PC-3 (cell line): ENCODE data around the gene TSNAXIP1. TPM values are rescaled to one million over a fixed set of nuclear protein-coding genes. Genes with fewer than 3 reads are reported as not detected.

Source experiments
- ATAC-seq: fragments of 200-7000 bp; cut with Tn5 transposase; 2 replicates; pipeline ENCODE4 v1.9.1; 2020; ENCODE audit warnings: mild to moderate bottlenecking, moderate library complexity
- BruUV-seq: library from RNA; stranded (reverse); fragments of 400-500 nt; replicated peaks from 2 replicates; lab custom pipeline; 2021; lab: Mats Ljungman, UMichigan
- CTCF ChIA-PET: fragments of 300-600 bp; sonication (Branson Sonifier 250); formaldehyde crosslinking; loops from one replicate; lab custom pipeline; 2022; ENCODE audit warnings: antibody characterized with exemption; lab: Charles Lee
- POLR2A ChIA-PET: fragments of 300-600 bp; sonication (Branson Sonifier 250); formaldehyde crosslinking; loops from one replicate; lab custom pipeline; 2022; ENCODE audit warnings: antibody characterized with exemption; ENCODE audit not compliant: unreplicated experiment; lab: Charles Lee
- DNase-seq: peaks from one replicate; pipeline ENCODE4 v3.0.0-alpha.2; 2015
- H2AFZ ChIP-seq: fragments of 300-600 bp; sonication (generic); 2 replicates; pipeline ENCODE4 v1.6.0; 2016; ENCODE audit warnings: antibody characterized with exemption, low read length
- H3F3A ChIP-seq: fragments of 300-600 bp; sonication (generic); one replicate; pipeline ENCODE4 v1.6.0; 2017; ENCODE audit warnings: antibody characterized with exemption, low read length, control low read depth, mild to moderate bottlenecking; ENCODE audit not compliant: unreplicated experiment
- H3K27ac ChIP-seq: fragments of 300-600 bp; sonication (generic); 2 replicates; pipeline ENCODE4 v1.5.1; 2016; ENCODE audit warnings: mild to moderate bottlenecking, low read length
- H3K27me3 ChIP-seq: fragments of 300-600 bp; sonication (generic); 2 replicates; pipeline ENCODE4 v1.6.1; 2016; ENCODE audit warnings: low read length, mixed read lengths
- H3K36me3 ChIP-seq: fragments of 300-600 bp; sonication (generic); 2 replicates; pipeline ENCODE4 v1.6.1; 2016; ENCODE audit warnings: low read depth, mixed run types, low read length, mixed read lengths
- H3K4me1 ChIP-seq: fragments of 300-600 bp; sonication (generic); 2 replicates; pipeline ENCODE4 v1.5.1; 2016; ENCODE audit warnings: low read length; ENCODE audit not compliant: insufficient read depth
- H3K4me2 ChIP-seq: fragments of 300-600 bp; sonication (generic); 2 replicates; pipeline ENCODE4 v1.6.0; 2016; ENCODE audit warnings: low read length
- H3K4me3 ChIP-seq: fragments of 300-600 bp; sonication (generic); 2 replicates; pipeline ENCODE4 v1.5.1; 2016; ENCODE audit warnings: mild to moderate bottlenecking, low read length, mixed read lengths
- H3K79me2 ChIP-seq: fragments of 300-600 bp; sonication (generic); 2 replicates; pipeline ENCODE4 v1.6.1; 2017; ENCODE audit warnings: low read length, mixed read lengths
- H3K9ac ChIP-seq: fragments of 300-600 bp; sonication (generic); 2 replicates; pipeline ENCODE4 v1.6.0; 2016; ENCODE audit warnings: mild to moderate bottlenecking, low read length
- H3K9me2 ChIP-seq: fragments of 300-600 bp; sonication (generic); replicated peaks from 2 replicates; pipeline ENCODE4 v1.6.1; 2016; ENCODE audit warnings: mixed run types, low read length, mixed read lengths
- H3K9me3 ChIP-seq: fragments of 300-600 bp; sonication (generic); 2 replicates; pipeline ENCODE4 v1.6.1; 2016; ENCODE audit warnings: low read length, mixed read lengths
- H4K20me1 ChIP-seq: fragments of 300-600 bp; sonication (generic); 2 replicates; pipeline ENCODE4 v1.6.1; 2016; ENCODE audit warnings: low read length, mixed read lengths
- EZH2 ChIP-seq: fragments of 300-600 bp; sonication (generic); IDR thresholded peaks from one replicate; pipeline ENCODE4 v1.6.1; 2017; ENCODE audit warnings: antibody characterized with exemption, mild to moderate bottlenecking, low read length; ENCODE audit not compliant: unreplicated experiment
- EZH2phosphoT487 ChIP-seq: fragments of 300-600 bp; sonication (generic); IDR thresholded peaks from 2 replicates; pipeline ENCODE4 v1.6.1; 2018; ENCODE audit warnings: mild to moderate bottlenecking, antibody characterized with exemption, low read length, borderline replicate concordance
- intact Hi-C: fragments of 100-400 bp; cut with micrococcal nuclease; formaldehyde crosslinking; loops from 2 replicates; pipeline ENCODE4 v1.9.0; 2023
- total RNA-seq: library from RNA; depleted of rRNA; stranded (reverse); fragments of >200 nt; gene quantifications from 2 replicates; pipeline ENCODE4 v1.2.3, GENCODE V29; 2014
- TF ChIP-seq, protein P1 (sequence below): fragments of 300-600 bp; sonication (generic); conservative IDR thresholded peaks from 2 replicates; pipeline ENCODE4 v1.5.1; 2017; ENCODE audit warnings: antibody characterized with exemption, low read depth, mild to moderate bottlenecking, low read length

The TSNAXIP1 gene
- total RNA-seq, 1 experiment from 2014 or later: 0.44 TPM

DNA sequence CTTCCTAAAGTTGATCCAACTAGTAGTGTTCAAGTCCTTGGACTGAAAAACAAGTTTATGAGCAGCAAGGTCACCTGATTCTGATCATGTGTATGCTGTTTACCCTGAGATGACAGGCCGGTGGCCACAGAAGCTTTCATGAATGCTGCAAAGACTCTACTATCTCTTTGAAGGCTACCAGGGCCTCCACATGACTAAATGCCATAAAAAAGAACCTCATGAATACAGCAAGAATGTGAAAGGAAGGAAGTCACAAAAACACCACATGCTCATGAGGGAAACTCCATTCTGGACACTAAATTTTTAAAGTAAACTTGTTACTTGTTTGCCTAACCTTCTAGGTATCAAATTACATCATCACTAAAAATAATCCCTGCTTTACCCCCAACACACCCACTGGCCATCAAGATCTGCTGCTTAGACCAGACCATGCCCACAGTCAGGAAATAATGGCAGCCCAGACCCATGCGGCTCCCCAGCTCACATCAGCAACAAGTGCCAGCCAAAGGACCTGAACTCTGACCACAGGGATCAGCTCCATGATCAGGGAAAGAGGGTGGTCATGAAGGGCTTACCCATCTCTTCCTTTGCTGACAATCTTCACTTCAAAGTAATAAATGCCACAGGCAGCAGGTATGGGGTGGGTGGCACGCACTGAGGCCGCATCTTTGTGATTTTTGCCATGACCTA, 1.7 kb upstream of the TSNAXIP1 start:
- peak overlapping the region; percentile 90 for H3K4me2 ChIP-seq
- H3K9me2 ChIP-seq: no peaks in the 10 kb centered on the region
- ChIA-PET POLR2A (no interaction called here), CTCF (no interaction called here)
- H3K27me3 ChIP-seq: no peaks in the 10 kb centered on the region
- peaks cover 59% of the 10 kb centered on the region for H3K79me2 ChIP-seq
- H3K9me3 ChIP-seq: no peaks in the 10 kb centered on the region
- ATAC-seq: no peak
- intact Hi-C loops: loop anchor here (1.0 to 5.0 kb wide), 2 partner anchors 83 to 127 kb away; no protein-coding TSS in a partner anchor
- no peaks in the 10 kb centered on the region for H4K20me1 ChIP-seq
- H3K27ac ChIP-seq: no peak overlapping the region
- no peaks in the 10 kb centered on the region for H3K36me3 ChIP-seq
- BruUV-seq: no TSS peak
- DNase-seq: peak; percentile 11
- H3K9ac ChIP-seq: peak overlapping the region; percentile 90
- H3F3A ChIP-seq: no peaks in the 10 kb centered on the region
- H3K4me1 ChIP-seq: peaks cover 10% of the 10 kb centered on the region
- TF ChIP-seq EZH2phosphoT487 (no peak), EZH2 (no peak)
- TF ChIP-seq, protein P1, sequence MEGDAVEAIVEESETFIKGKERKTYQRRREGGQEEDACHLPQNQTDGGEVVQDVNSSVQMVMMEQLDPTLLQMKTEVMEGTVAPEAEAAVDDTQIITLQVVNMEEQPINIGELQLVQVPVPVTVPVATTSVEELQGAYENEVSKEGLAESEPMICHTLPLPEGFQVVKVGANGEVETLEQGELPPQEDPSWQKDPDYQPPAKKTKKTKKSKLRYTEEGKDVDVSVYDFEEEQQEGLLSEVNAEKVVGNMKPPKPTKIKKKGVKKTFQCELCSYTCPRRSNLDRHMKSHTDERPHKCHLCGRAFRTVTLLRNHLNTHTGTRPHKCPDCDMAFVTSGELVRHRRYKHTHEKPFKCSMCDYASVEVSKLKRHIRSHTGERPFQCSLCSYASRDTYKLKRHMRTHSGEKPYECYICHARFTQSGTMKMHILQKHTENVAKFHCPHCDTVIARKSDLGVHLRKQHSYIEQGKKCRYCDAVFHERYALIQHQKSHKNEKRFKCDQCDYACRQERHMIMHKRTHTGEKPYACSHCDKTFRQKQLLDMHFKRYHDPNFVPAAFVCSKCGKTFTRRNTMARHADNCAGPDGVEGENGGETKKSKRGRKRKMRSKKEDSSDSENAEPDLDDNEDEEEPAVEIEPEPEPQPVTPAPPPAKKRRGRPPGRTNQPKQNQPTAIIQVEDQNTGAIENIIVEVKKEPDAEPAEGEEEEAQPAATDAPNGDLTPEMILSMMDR: no peak
- no peak overlapping the region for H2AFZ ChIP-seq
- peak overlapping the region; percentile 99 for H3K4me3 ChIP-seq

DNA sequence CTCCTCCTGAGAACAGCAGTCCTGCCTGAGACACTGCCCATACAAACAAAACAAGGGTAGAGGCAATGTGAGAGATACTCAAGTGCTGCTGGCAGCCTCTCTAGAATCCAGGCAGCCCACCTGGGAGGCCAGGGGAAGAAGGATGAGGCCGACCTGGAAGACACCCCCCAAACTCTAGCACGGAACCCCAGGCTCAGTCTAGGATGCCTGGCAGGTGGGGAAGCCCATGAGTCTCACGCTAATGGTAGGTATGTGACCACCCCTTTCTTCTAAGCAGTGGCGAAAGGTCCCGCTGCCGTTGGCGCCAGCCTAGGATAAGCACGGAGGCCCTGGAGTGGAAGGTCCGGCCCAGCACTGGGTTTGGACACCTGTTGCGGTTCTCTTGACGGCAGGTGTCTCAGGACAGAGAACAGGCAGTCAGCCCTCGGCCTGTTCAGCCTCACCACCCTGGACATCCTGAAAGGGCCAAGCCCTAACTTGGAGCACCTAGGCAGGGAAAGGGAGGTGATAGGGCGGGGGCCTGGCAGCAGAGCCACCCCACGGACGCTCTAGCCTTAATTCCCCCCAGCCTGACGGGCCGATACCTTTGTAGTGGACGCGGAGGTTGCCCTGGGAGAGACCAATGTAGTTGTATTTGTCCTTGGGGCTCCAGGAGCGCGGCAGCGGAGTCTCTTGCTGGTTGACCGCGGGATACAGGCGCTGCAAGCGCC, 816 bp upstream of the TSNAXIP1 start:
- ATAC-seq (peak; percentile 4), DNase-seq (no peak)
- Histone ChIP-seq H3K79me2 (peaks cover 51% of the 10 kb centered on the region), H3K27me3 (no peaks in the 10 kb centered on the region), H3K4me3 (peak overlapping the region; percentile 99), H3K9ac (peak overlapping the region; percentile 90), H3F3A (no peaks in the 10 kb centered on the region), H3K9me3 (no peaks in the 10 kb centered on the region), H3K9me2 (no peaks in the 10 kb centered on the region), H4K20me1 (no peaks in the 10 kb centered on the region), H3K4me1 (peaks cover 10% of the 10 kb centered on the region), H3K27ac (no peak overlapping the region), H2AFZ (peak overlapping the region; percentile 89), H3K36me3 (no peaks in the 10 kb centered on the region), H3K4me2 (peak overlapping the region; percentile 90)
- BruUV-seq: TSS peak; percentile 47
- ChIA-PET CTCF (interaction anchor here (1.2 kb wide), 2 partner anchors 11 to 133 kb away, joined by 5 to 6 read pairs; no protein-coding TSS in a partner anchor), POLR2A (no interaction called here)
- intact Hi-C loops: loop anchor here (1.0 to 5.0 kb wide), 2 partner anchors 84 to 128 kb away; no protein-coding TSS in a partner anchor
- TF ChIP-seq EZH2 (no peak), EZH2phosphoT487 (no peak)
- TF ChIP-seq, protein P1: no peak
